Skeletal muscle satellite cell (primary cell): ENCODE measurements around the gene IGF2BP3. TPM values are rescaled to one million over a fixed set of nuclear protein-coding genes. Genes with fewer than 3 reads are reported as not detected.
"Not testable (repeated sequence)": the region's sequence is repeated elsewhere in the genome, so short reads cannot be mapped to it uniquely, and the experiment has no call there.

Source experiments
- H3K27me3 ChIP-seq: 2 replicates; pipeline ENCODE4 v1.7.0; 2013; ENCODE audit warnings: low read length; ENCODE audit not compliant: control insufficient read depth, insufficient read depth
- H3K36me3 ChIP-seq: 2 replicates; pipeline ENCODE4 v1.7.0; 2013; ENCODE audit warnings: mild to moderate bottlenecking, control low read depth, low read length; ENCODE audit not compliant: insufficient read depth
- H3K4me1 ChIP-seq: 2 replicates; pipeline ENCODE4 v1.7.0; 2013; ENCODE audit warnings: low read length; ENCODE audit not compliant: control insufficient read depth, insufficient read depth
- H3K4me2 ChIP-seq: 2 replicates; pipeline ENCODE4 v1.7.0; 2013; ENCODE audit warnings: mild to moderate bottlenecking, low read length
- H3K4me3 ChIP-seq: 2 replicates; pipeline ENCODE4 v1.7.0; 2013; ENCODE audit warnings: low read length
- H3K9ac ChIP-seq: 2 replicates; pipeline ENCODE4 v1.7.0; 2013; ENCODE audit warnings: mild to moderate bottlenecking, low read depth, low read length, moderate library complexity
- H3K9me3 ChIP-seq: replicated peaks from 2 replicates; pipeline ENCODE4 v1.7.0; 2013; ENCODE audit warnings: mild to moderate bottlenecking, control low read depth, low read length
- total RNA-seq: library from RNA; depleted of rRNA; stranded (reverse); fragments of >200 nt; gene quantifications from 2 replicates; pipeline ENCODE4 v1.2.3, GENCODE V29; 2012; rRNA removed

Gene IGF2BP3
- total RNA-seq: 33.2 and 58.8 TPM in 2 replicates

DNA sequence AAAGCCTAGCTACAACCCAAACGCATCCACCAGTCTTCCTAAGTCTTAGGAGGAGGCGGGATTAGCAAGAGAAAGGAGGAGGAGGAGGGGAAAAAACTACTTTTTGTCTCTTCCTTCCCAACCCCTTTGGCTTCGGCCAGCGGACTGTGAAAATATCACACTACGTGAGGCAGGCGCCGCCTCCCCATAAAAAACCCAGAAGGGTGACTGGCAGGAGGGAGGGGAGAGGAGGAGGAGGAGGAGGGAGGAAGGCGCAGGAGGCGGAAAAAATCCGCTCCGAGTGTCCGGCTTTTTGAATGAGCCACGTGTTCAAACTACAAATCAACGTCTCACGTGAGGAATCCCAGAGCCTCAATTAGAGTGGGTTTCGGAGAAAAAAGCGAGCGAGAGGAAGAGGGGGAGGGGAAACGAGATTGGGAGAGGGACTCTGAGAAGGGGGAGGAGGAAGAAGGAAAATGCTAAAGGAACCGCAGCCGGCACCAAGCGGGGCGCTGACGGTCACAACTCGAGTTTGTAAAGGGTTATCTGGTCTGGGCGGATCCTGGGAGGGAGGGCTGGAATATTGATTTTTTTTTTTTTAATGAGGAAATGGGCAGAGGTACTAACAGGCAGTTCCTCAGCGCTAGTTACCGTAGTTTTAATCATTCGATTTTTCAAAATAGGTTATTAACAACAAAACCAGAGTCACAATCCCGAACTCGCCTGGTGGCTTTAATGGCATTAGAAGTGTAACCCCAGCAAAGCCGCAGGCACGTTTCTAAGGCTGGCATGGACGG lies at the start of gene IGF2BP3:
Gene IGF2BP3 (minus strand): TSS at position 162 of the 776 bp plus-strand sequence. CDS start 381 bp downstream, outside the sequence.
- H3K27me3 ChIP-seq: peaks cover 12% of the 10 kb centered on the region
- peaks cover 36% of the 10 kb centered on the region for H3K4me1 ChIP-seq
- peak within 1 kb of the TSS; percentile 92 for H3K9ac ChIP-seq

DNA sequence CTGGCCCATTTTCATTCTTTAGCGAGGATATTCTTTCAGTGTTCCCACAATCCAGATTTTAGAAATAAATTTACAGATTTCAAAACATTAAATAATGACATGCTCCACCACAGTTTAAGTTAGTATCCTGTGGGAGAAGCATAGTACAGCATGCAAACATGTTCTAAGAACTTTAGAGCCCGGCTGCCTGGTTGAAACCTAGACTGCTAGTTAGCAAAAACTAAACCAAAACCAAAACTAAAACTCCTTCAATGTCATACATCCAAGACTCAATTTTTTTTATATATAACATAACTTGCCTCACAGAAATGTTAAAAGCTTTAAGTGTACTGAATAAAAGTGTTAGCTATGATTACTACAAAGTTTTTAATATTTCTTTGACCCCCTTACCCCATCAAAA lies 44.5 kb upstream of the IGF2BP3 start:
- H3K9ac ChIP-seq: no peak overlapping the region
- no peak overlapping the region for H3K4me3 ChIP-seq
- peaks cover 73% of the 10 kb centered on the region for H3K36me3 ChIP-seq
- H3K9me3 ChIP-seq: no peaks in the 10 kb centered on the region
- H3K27me3 ChIP-seq: no peaks in the 10 kb centered on the region
- H3K4me1 ChIP-seq: no peaks in the 10 kb centered on the region
- no peak overlapping the region for H3K4me2 ChIP-seq

More for the DNA sequence above, at the start of gene IGF2BP3:
- peak within 1 kb of the TSS; percentile 85 for H3K4me2 ChIP-seq
- peak within 1 kb of the TSS; percentile 72 for H3K4me3 ChIP-seq
- no peaks in the 10 kb centered on the region for H3K9me3 ChIP-seq
- H3K36me3 ChIP-seq: no peaks in the 10 kb centered on the region

DNA sequence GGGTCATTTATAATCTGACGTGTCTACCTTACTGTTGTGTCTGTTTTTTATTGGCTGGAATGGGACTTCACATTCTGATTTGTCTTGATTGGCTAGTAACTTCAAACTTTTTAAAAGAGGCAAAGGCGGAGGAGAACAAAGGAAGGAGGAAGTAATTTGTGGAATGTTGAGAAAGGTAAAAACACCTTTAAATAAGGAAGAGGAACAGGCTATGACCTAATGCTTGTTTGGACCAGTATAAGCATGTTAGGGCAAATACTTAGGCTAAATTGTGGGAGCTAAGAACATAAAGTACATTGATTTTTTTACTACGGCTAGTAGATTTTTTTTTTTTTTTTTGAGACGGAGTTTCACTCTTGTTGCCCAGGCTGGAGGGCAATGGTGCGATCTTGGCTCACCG lies 43.5 kb upstream of the IGF2BP3 start:
- not testable (repeated sequence) for H3K9me3 ChIP-seq

DNA sequence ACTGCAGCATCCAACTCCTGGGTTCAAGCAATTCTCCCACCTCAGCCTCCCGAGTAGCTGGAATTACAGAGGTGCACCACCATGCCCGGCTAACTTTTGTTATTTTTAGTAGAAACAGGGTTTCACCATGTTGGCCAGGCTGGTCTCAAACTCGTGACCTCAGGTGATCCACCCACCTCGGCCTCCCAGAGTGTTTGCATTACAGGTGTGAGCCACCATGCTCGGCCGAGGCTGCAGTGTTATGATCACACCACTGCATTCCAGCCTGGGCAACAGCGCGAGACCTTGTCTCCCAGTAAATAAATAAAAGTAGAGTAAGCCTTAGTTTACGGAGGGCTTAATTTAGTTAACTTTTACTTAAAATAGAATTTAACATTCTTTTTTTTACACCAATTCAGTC lies 23.7 kb upstream of the IGF2BP3 start:
- Histone ChIP-seq H3K4me1 (peaks cover 7% of the 10 kb centered on the region), H3K9me3 (no peaks in the 10 kb centered on the region), H3K9ac (no peak overlapping the region), H3K36me3 (no peaks in the 10 kb centered on the region), H3K27me3 (no peaks in the 10 kb centered on the region), H3K4me3 (no peak overlapping the region), H3K4me2 (no peak overlapping the region)

More for the DNA sequence above, 43.5 kb upstream of the IGF2BP3 start:
- H3K9ac ChIP-seq, H3K4me2 ChIP-seq, H3K4me1 ChIP-seq, H3K4me3 ChIP-seq, H3K27me3 ChIP-seq: not testable (repeated sequence)
- H3K36me3 ChIP-seq: peaks cover 73% of the 10 kb centered on the region

DNA sequence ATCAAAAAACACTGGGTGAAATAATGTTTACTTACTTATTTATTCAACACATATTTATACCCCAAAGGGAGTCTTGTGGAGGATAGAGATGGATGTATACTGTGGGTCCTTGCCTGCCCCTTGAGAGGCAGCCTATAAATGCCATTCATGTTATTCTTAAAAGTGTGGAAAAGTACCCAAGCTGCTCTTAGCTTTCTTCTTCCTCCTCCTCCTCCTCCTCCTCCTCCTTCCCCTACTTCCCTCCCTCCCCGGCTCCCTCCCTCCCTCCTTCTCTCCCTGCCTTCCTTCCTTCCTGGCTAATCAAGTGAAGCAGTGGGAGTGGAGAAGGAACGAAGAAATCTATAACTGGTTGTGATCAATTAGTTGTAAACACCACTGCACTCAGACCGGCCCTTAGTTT lies 21.2 kb upstream of the IGF2BP3 start:
- Histone ChIP-seq H3K27me3 (no peaks in the 10 kb centered on the region), H3K9me3 (no peaks in the 10 kb centered on the region), H3K4me3 (no peak overlapping the region), H3K36me3 (no peaks in the 10 kb centered on the region), H3K4me1 (peaks cover 7% of the 10 kb centered on the region), H3K4me2 (peak overlapping the region; percentile 85), H3K9ac (no peak overlapping the region)

DNA sequence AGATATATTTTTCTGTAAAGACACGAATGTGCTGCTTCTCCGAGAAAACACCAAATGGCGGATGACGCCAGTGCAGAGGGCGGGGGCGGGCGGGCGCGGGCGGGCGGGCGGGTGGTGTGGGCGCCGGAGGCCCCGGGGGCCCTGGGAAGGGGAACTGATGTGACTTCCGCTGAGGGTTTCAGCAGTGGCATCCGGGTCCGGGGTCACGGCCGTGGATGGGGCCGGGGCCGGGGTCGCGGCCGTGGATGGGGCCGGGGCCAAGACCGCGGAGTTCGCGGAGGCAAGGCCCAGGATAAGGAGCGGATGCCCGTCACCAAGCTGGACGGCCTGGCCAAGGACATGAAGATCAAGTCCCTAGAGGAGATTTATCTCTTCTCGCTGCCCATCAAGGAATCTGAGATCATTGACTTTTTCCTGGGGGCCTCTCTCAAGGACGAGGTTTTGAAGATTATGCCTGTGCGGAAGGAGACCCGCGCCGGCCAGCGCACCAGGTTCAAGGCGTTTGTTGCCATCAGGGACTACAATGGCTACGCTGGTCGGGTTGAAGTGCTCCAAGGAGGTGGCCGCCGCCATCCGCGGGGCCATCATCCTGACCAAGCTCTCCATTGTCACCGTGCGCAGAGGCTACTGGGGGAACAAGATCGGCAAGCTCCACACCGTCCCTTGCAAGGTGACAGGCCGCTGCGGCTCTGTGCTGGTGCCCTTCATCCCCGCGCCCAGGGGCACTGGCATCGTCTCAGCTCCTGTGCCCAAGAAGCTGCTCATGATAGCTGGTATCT lies 20.3 kb upstream of the IGF2BP3 start:
- Histone ChIP-seq H3K27me3 (no peaks in the 10 kb centered on the region), H3K36me3 (no peaks in the 10 kb centered on the region), H3K4me1 (peaks cover 7% of the 10 kb centered on the region), H3K9ac (peak overlapping the region; percentile 81), H3K4me2 (peak overlapping the region; percentile 85), H3K9me3 (no peaks in the 10 kb centered on the region), H3K4me3 (peak overlapping the region; percentile 70)

DNA sequence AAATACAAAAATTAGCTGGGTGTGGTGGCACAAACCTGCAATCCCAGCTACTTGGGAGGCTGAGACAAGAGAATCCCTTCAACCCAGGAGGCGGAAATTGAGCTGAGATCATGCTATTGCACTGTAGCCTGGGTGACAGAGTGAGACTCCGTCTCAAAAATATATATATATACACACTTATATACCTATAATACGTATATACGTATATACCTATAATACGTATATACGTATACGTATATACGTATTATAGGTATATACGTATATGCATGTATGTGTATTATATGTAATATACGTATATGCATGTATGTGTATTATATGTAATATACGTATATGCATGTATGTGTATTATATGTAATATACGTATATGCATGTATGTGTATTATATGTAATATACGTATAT lies 18.4 kb upstream of the IGF2BP3 start:
- H3K36me3 ChIP-seq, H3K9ac ChIP-seq, H3K9me3 ChIP-seq, H3K4me3 ChIP-seq, H3K4me2 ChIP-seq, H3K27me3 ChIP-seq, H3K4me1 ChIP-seq: not testable (repeated sequence)

DNA sequence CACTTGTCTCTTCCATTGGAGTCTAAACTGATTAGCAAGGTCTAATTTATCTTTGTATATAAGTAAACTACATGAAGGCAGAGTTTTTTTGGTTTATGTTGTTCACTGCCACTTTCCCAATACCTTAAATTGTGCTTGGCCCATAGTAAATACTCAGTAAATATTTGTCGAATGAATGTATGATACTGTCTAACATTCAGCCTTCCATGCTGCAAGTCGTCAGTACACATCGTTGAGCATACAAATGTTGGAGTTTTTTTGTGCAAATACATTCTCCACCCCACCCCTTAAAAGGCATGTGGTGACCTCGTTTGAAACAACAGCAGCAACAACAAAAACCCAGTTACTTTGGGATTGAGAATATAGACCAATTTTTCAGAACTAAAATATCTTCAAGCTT lies 17.4 kb upstream of the IGF2BP3 start:
- Histone ChIP-seq H3K4me1 (peaks cover 7% of the 10 kb centered on the region), H3K9ac (no peak overlapping the region), H3K9me3 (no peaks in the 10 kb centered on the region), H3K27me3 (no peaks in the 10 kb centered on the region), H3K4me3 (no peak overlapping the region), H3K4me2 (no peak overlapping the region), H3K36me3 (no peaks in the 10 kb centered on the region)

DNA sequence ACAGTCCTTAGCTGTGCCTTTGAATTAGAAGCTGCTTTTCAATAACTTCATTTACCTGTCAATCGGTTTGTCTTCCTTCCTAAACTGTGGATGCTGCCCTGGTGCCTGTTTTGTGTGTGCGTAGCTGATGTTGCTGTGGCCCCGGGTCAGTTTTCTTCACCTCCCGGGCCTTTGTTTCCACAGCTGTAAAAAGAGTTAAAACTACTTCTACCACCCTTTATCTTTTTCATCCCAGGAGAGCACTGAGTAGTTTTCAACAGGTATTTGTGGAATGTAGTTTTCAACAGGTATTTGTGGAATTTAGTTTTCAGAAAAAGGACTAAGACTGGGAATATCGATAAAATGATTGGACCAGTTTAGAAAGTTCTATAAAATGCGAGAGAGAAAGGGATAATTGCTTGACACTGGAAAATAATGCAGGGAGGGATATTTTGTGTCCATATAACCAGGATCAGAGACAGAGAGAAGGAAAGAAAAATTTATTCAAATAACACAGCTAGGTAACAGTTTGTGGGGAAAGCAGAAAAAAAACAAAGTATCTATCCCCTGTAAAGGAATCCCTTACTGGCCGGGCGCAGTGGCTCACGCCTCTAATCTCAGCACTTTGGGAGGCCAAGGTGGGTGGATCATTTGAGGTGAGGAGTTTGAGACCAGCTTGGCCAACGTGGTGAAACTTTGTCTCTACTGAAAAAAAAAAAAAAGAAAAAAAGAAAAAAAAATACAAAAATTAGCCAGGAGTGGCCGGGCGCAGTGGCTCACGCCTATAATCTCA lies 15.9 kb upstream of the IGF2BP3 start:
- Histone ChIP-seq H3K36me3 (no peaks in the 10 kb centered on the region), H3K27me3 (no peaks in the 10 kb centered on the region), H3K9me3 (no peaks in the 10 kb centered on the region), H3K9ac (no peak overlapping the region), H3K4me1 (peaks cover 7% of the 10 kb centered on the region), H3K4me2 (no peak overlapping the region), H3K4me3 (no peak overlapping the region)

DNA sequence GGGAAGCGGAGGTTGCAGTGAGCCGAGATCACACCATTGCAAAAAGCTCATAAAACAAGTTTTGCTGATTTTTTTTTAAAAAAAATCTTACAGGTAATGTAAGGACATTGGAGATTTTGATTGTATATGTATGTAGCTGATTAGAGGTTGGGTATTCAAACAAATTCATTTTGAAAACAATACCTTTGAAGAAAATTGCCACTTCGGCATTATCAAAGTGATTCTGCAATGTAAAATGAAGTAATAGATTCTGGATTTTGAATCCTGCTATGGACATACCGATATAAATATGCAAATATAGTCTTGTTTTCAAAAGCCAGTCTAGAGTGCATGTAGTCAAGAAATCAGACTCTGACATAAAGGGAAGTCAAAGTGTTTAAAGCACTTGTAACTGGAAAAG lies 12.4 kb upstream of the IGF2BP3 start:
- Histone ChIP-seq H3K9ac (no peak overlapping the region), H3K36me3 (no peaks in the 10 kb centered on the region), H3K4me2 (no peak overlapping the region), H3K9me3 (no peaks in the 10 kb centered on the region), H3K4me1 (no peaks in the 10 kb centered on the region), H3K27me3 (peaks cover 19% of the 10 kb centered on the region), H3K4me3 (no peak overlapping the region)
